Neural progenitor cell (in vitro differentiated cells): ENCODE measurements around the gene DEDD. TPM values are rescaled to one million over a fixed set of nuclear protein-coding genes. Genes with fewer than 3 reads are reported as not detected.

Experiments used
- DNase-seq: peaks from one replicate; pipeline ENCODE4 v3.0.0-alpha.2; 2016; ENCODE audit warnings: low spot score
- H2AFZ ChIP-seq: fragments of 200-600 bp; sonication (generic); replicated peaks from 2 replicates; pipeline ENCODE4 v1.6.1; 2016; ENCODE audit warnings: antibody characterized with exemption
- H3F3A ChIP-seq: fragments of 200-600 bp; sonication (generic); 2 replicates; pipeline ENCODE4 v1.6.1; 2016; ENCODE audit warnings: antibody characterized with exemption, low read depth
- H3K27ac ChIP-seq: fragments of 200-600 bp; sonication (generic); 2 replicates; pipeline ENCODE4 v1.5.1; 2016; ENCODE audit warnings: mild to moderate bottlenecking
- H3K27me3 ChIP-seq: fragments of 200-600 bp; sonication (generic); 2 replicates; pipeline ENCODE4 v1.6.1; 2016; ENCODE audit warnings: mild to moderate bottlenecking, moderate library complexity
- H3K36me3 ChIP-seq: fragments of 200-600 bp; sonication (generic); 2 replicates; pipeline ENCODE4 v1.5.1; 2016
- H3K4me1 ChIP-seq: fragments of 200-600 bp; sonication (generic); 2 replicates; pipeline ENCODE4 v1.6.1; 2016; ENCODE audit warnings: mixed run types
- H3K4me2 ChIP-seq: fragments of 200-600 bp; sonication (generic); 2 replicates; pipeline ENCODE4 v1.6.1; 2016
- H3K4me3 ChIP-seq: fragments of 200-600 bp; sonication (generic); 2 replicates; pipeline ENCODE4 v1.5.1; 2016
- H3K79me2 ChIP-seq: fragments of 200-600 bp; sonication (generic); 2 replicates; pipeline ENCODE4 v1.6.1; 2016; ENCODE audit warnings: low read depth
- H3K9ac ChIP-seq: fragments of 200-600 bp; sonication (generic); 2 replicates; pipeline ENCODE4 v1.6.1; 2016
- H3K9me3 ChIP-seq: fragments of 200-600 bp; sonication (generic); 2 replicates; pipeline ENCODE4 v1.5.1; 2016; ENCODE audit warnings: low read depth
- H4K20me1 ChIP-seq: fragments of 200-600 bp; sonication (generic); 2 replicates; pipeline ENCODE4 v1.6.1; 2016; ENCODE audit warnings: low read depth
- H3K27ac Mint-ChIP-seq: 3 replicates; pipeline ENCODE4 v1.8.0; 2021; ENCODE audit warnings: mixed read lengths
- H3K27me3 Mint-ChIP-seq: 2 replicates; pipeline ENCODE4 v1.8.0; 2022; ENCODE audit warnings: low read depth, mild to moderate bottlenecking, inconsistent platforms, moderate library complexity, mixed read lengths; ENCODE audit not compliant: insufficient read depth
- H3K36me3 Mint-ChIP-seq: 3 replicates; pipeline ENCODE4 v1.8.0; 2021; ENCODE audit warnings: mixed read lengths
- H3K4me1 Mint-ChIP-seq: 3 replicates; pipeline ENCODE4 v1.8.0; 2021; ENCODE audit warnings: mixed read lengths
- H3K4me3 Mint-ChIP-seq: 3 replicates; pipeline ENCODE4 v1.8.0; 2021; ENCODE audit warnings: mild to moderate bottlenecking, moderate library complexity, mixed read lengths
- H3K9me3 Mint-ChIP-seq: 3 replicates; pipeline ENCODE4 v1.8.0; 2020; ENCODE audit warnings: mixed read lengths
- CTCF ChIP-seq: fragments of 200-600 bp; sonication (generic); IDR thresholded peaks from 2 replicates; pipeline ENCODE4 v1.5.1; 2017; ENCODE audit warnings: antibody characterized with exemption, mild to moderate bottlenecking
- EZH2 ChIP-seq: fragments of 200-600 bp; sonication (generic); IDR thresholded peaks from 2 replicates; pipeline ENCODE4 v1.6.1; 2017; ENCODE audit warnings: antibody characterized with exemption, mild to moderate bottlenecking, moderate library complexity
- EZH2phosphoT487 ChIP-seq: fragments of 200-600 bp; sonication (generic); IDR thresholded peaks from 2 replicates; pipeline ENCODE4 v1.6.1; 2017; ENCODE audit warnings: antibody characterized with exemption
- total RNA-seq: library from RNA; depleted of rRNA; stranded (reverse); fragments of >200 nt; gene quantifications from 2 replicates; pipeline ENCODE4 v1.2.3, GENCODE V29; 2015; ENCODE audit warnings: low replicate concordance

The DEDD gene
- total RNA-seq, 1 donor from 2014 or later = 29.7 TPM

GRCh38 chr1:161106431-161106830, 26.0 kb downstream of the DEDD start:
- no peak overlapping the region for H3K27ac Mint-ChIP-seq

GRCh38 chr1:161100556-161100955, 31.9 kb downstream of the DEDD start:
- H3K4me1 ChIP-seq = no peaks in the 10 kb centered on the region
- no peak for DNase-seq
- H3K27ac Mint-ChIP-seq = no peak overlapping the region
- peaks cover 8% of the 10 kb centered on the region for H3F3A ChIP-seq
- no peak overlapping the region for H3K27ac ChIP-seq
- no peaks in the 10 kb centered on the region for H3K27me3 ChIP-seq
- no peak overlapping the region for H3K4me3 Mint-ChIP-seq
- no peaks in the 10 kb centered on the region for H4K20me1 ChIP-seq
- H2AFZ ChIP-seq = no peak overlapping the region
- H3K9me3 Mint-ChIP-seq = no peaks in the 10 kb centered on the region
- no peak overlapping the region for H3K4me3 ChIP-seq
- H3K9ac ChIP-seq = no peak overlapping the region
- TF ChIP-seq EZH2phosphoT487 = no peak
- no peak for TF ChIP-seq EZH2
- TF ChIP-seq CTCF = no peak
- H3K36me3 Mint-ChIP-seq = peaks cover 16% of the 10 kb centered on the region
- no peaks in the 10 kb centered on the region for H3K36me3 ChIP-seq
- H3K4me2 ChIP-seq = no peak overlapping the region
- peaks cover 15% of the 10 kb centered on the region for H3K4me1 Mint-ChIP-seq
- H3K79me2 ChIP-seq = peaks cover 20% of the 10 kb centered on the region
- peaks cover 11% of the 10 kb centered on the region for H3K27me3 Mint-ChIP-seq
- H3K9me3 ChIP-seq = no peaks in the 10 kb centered on the region

More at GRCh38 chr1:161106431-161106830, 26.0 kb downstream of the DEDD start:
- no peaks in the 10 kb centered on the region for H3K4me1 ChIP-seq
- peaks cover 2% of the 10 kb centered on the region for H3K27me3 Mint-ChIP-seq
- no peaks in the 10 kb centered on the region for H3K9me3 Mint-ChIP-seq
- H3K9me3 ChIP-seq = no peaks in the 10 kb centered on the region
- no peak overlapping the region for H3K27ac ChIP-seq
- H3K4me1 Mint-ChIP-seq = no peaks in the 10 kb centered on the region
- no peak overlapping the region for H3K4me3 Mint-ChIP-seq
- DNase-seq = no peak
- H3K79me2 ChIP-seq = peaks cover 69% of the 10 kb centered on the region
- H3F3A ChIP-seq = no peaks in the 10 kb centered on the region
- no peaks in the 10 kb centered on the region for H3K36me3 ChIP-seq
- H3K9ac ChIP-seq = no peak overlapping the region
- no peaks in the 10 kb centered on the region for H3K27me3 ChIP-seq
- no peak overlapping the region for H3K4me2 ChIP-seq
- no peak for TF ChIP-seq EZH2phosphoT487
- TF ChIP-seq CTCF = no peak
- no peak for TF ChIP-seq EZH2
- H2AFZ ChIP-seq = no peak overlapping the region
- no peak overlapping the region for H3K4me3 ChIP-seq
- H3K36me3 Mint-ChIP-seq = peaks cover 17% of the 10 kb centered on the region
- peaks cover 6% of the 10 kb centered on the region for H4K20me1 ChIP-seq

GRCh38 chr1:161099090-161099802, 33.2 kb downstream of the DEDD start:
- peak overlapping the region; percentile 85 for H3K4me2 ChIP-seq
- H3K27ac Mint-ChIP-seq = no peak overlapping the region
- no peak for DNase-seq

More at GRCh38 chr1:161099090-161099802, 33.2 kb downstream of the DEDD start:
- H3K27me3 ChIP-seq = no peaks in the 10 kb centered on the region
- H3K9me3 ChIP-seq = no peaks in the 10 kb centered on the region
- Mint-ChIP-seq H3K27me3 (peaks cover 13% of the 10 kb centered on the region), H3K9me3 (no peaks in the 10 kb centered on the region), H3K36me3 (peaks cover 14% of the 10 kb centered on the region), H3K4me3 (peak overlapping the region; percentile 91), H3K4me1 (peaks cover 15% of the 10 kb centered on the region)
- no peaks in the 10 kb centered on the region for H3K36me3 ChIP-seq
- H3K4me1 ChIP-seq = no peaks in the 10 kb centered on the region
- TF ChIP-seq CTCF = no peak
- TF ChIP-seq EZH2phosphoT487 = no peak
- TF ChIP-seq EZH2 = no peak
- no peak overlapping the region for H3K9ac ChIP-seq
- H3K79me2 ChIP-seq = peaks cover 7% of the 10 kb centered on the region
- peak overlapping the region; percentile 84 for H3K4me3 ChIP-seq
- no peaks in the 10 kb centered on the region for H4K20me1 ChIP-seq
- peaks cover 8% of the 10 kb centered on the region for H3F3A ChIP-seq
- no peak overlapping the region for H3K27ac ChIP-seq
- no peak overlapping the region for H2AFZ ChIP-seq
